Activated effector memory CD4-positive, alpha-beta T cell treated with Interleukin-2 at 50 U/mL for 16 hours (primary cell): ENCODE measurements around the gene ZNF227.
"Not testable (repeated sequence)": the region's sequence is repeated elsewhere in the genome, so short reads cannot be mapped to it uniquely, and the experiment has no call there.

Experiments
- DNase-seq: peaks from one replicate; pipeline ENCODE4 v3.0.0-alpha.2; 2020

The ZNF227 gene

DNA sequence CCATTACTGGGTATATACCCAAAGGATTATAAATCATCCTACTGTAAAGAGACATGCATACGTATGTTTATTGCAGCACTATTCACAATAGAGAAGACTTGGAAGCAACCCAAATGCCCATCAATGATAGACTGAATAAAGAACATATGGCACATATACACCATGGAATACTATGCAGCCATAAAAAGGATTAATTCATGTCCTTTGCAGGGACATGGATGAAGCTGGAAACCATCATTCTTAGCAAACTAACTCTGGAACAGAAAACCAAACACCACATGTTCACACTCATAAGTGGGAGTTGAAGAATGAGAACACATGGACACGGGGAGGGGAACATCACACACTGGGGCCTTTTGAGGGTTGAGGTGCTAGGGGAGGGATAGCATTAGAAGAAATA lies 41.1 kb downstream of the ZNF227 start:
- DNase-seq: not testable (repeated sequence)

DNA sequence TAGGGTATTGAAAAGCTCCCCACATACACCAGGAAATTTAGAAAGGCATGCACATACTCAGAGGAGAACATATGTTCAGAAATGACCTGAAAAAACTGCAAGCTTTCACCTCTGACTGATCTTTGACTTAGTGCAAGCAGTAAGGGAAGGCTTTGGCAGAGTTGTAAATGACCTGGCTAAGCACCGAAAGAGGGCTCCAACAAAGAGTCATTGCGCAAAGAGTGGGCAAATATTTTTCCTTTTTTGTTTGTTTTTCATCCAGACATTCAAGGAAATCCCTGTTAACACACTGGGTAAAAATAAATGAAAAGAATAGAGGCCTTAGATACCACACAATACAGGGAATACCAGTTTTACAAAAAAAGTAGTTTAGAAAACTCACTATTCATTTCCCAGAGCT lies 42.2 kb downstream of the ZNF227 start:
- no peak for DNase-seq

DNA sequence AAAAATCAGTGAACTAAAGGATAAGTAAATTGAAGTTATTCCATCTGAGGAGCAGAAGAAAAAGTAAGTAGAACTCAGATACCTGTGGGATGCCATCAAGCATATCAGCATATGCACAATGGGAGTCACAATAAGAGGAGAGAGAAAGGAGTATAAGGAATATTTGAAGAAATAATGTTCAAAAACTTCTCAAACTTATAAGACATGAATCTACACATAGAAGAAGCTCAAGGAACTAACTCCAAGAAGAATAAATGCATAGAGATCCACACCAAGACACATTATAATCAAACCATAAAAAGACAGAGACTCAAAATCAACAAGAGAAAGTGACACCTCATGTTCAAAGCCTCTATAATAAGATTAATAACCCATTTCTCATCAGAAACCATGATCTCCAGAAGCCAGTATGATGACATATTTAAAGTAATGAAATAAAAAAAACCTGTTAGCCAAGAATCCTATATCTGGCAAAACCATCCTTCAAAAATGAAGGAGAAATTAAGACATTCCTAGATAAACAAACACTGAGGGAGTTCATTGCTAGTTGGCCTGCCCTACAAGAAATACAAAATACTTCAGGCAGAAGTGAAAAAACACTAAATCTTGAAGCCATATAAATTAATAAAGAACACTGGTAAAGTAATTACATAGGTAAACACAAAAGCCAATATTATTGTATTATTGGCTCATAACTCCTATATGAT lies 43.5 kb downstream of the ZNF227 start:
- DNase-seq: no peak

DNA sequence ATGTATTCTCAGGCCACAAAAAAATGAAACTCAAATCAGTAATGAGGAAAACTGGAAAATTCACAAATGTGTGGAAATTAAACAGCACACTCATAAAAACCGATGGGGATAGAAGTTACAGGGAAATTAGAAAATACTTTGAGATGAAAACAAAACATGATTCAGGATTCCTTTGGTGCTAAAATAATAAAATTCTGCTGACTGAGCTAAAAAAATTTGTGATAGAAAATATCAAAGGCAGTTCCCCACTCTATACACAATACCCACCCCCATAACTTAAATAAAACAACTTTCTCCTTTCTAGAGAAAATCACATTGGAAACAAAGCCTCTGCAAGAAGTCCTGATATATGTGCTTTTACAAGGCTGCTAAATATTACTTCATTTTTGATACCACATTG lies 45.8 kb downstream of the ZNF227 start:
- DNase-seq: no peak

DNA sequence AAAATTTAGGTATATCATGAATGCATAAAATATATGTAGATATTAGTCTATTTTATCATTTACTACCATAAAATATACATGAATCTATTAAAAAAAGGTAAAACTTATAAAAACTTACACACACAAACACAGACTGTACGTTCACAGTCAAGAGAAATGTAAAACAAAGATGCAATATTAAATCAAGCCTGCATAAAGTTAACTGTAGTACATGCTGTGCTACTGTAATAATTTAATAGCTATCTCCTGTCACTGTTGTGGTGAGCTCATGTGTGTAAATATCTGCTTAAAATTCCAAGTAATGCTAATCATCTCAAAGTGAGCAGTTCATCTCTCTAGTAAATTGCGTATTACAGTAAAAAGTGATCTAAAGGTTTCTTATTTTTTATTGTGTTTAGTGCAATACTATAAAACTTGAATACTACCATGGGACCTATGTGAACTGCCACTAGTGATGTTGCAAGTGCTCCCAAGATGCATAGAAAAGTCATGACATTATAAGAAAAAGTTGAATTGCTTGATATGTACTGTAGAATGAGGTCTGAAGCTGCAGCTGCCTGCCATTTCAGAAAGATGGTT lies 46.6 kb downstream of the ZNF227 start:
- no peak for DNase-seq

DNA sequence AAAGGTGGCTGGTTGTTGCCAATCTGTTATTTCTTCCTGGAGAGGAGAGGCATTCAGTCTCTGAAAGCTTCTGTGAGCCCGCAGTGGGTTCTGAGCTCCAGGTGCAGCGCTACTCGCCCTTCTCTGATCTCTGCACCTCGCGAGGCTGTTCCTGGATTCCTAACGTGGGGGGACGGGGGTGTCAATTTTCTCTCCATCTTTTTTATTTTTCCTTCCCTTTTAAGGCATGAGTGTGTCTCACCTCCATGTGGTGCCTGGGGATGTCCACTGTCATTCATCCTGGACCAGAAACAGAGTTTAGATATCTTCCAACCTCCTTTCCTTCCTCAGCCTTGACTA lies 48.0 kb downstream of the ZNF227 start:
- DNase-seq: no peak

DNA sequence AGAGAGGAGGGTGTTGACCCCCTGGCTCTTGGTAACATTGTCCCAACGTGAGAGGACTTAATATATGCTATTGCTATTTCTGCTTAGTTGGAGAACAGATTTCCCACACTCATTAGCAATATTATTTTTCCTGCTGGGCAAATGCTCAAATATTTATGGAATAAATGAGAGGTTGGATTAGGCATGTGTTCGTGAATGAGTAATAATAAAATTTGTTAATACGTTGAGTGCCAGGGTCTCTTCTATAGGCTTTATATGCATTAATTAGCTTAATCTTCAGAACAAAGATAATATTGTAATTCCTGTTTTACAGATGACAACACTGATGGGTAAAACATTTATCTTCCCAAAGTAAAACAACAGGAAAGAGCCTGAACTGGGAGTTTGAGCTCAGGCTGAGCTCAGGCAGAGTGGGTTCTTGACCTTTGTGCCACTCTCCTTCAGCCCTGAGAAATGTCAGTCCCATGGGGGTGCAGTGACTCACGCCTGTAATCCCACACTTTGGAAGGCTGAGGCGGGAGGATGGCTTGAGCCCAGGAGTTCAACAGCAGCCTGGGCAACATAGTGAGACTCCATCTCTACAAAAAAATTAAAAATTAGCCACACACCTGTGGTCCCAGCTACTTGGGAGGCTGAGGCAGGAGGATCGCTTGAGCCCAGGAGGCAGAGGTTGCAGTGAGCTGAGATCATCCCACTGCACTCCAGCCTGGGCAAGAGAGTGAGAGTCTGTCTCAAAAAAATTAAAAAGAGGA lies 48.5 kb downstream of the ZNF227 start:
- DNase-seq: no peak

DNA sequence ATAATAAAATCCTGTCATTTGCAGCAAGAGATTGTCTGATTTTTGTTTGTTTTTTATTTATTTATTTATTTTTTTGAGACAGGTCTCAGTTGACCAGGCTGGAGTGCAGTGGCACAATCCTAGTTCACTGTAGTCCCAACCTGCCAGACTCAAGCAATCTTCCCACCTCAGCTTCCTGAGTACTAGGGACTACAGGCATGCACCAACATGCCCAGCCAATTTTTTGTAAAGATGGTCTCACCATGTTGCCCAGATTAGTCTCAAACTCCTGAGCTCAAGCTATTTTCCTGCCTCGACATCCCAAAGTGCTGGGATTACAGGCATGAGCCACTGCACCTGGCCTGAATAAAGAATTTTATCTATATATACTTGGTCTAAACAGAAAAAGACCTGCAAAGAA lies 65.0 kb downstream of the ZNF227 start:
- no peak for DNase-seq

DNA sequence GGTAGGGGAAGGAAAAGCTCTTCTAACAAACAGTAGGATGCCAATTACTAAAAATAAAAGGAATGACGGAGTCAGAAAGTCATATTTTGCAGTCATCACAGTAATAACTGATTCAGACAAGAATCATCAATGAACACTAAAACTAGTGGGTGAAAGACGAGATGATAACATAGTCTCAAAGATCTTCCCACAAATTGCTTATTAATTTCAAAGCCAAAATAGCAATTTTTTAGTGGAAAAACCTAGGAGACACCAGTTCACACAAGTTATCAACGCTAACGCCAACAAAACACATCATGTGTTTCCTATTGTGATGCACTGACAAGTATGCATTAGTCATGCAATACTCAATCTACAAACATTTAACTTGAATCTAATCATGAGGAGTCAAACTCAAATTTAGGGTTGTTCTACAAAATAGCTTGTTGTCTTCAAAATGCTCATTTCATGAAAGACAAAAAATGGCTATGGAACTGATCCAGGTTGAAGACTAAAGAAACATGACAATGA lies 65.9 kb downstream of the ZNF227 start:
- DNase-seq: no peak

DNA sequence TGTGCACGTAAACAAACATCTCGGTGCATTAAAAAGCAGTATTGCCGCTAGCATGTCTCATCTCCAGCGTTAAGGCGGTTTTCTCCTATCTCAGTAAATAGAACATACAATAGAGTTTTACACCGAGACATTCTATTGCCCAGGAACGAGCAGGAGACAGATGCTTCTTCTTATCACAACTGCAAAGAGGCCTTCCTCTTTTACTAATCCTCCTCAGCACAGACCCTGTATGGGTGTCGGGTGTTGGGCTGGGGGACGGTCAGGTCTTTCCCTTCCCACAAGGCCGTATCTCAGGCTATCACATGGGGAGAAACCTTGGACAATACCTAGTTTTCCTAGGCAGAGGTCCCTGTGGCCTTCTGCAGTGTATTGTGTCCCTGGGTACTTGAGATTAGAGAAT lies 68.6 kb downstream of the ZNF227 start:
- no peak for DNase-seq

DNA sequence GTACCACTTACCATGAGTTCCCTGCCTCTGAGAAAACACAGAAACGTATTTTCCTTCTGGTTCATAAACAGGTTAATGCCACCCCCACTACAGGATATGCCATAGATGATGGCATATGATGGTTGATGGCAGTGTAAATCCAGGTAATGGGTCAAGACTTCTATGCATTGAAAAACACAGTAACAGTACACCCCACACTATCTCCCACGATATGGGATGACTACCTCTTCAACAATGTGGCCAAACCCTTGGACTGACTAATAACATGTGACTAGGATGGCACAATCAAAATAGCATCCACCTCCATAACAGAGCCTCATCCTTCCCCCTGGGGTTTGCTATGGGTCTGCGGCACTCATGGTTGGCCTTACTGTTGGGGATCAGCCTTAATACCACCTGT lies 70.5 kb downstream of the ZNF227 start:
- no peak for DNase-seq

DNA sequence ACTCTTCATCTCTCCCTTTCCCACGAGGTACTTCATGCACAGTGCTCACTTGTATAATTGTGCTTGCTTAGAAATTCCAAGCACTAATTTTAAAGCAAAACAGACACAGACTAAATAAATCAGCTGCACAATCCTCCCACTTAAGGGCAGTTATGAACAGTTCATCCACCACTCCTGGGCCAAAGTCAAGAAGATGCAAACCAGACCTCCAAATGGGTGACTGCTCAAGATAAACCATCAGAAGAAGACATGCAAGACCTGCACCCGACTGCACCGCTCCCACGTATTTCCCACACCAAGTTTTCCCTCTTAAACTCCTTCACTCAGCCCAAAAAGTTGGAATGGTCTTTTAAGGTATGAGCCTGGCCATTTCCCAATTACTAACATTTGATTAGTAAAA lies 72.6 kb downstream of the ZNF227 start:
- no peak for DNase-seq
